ENCODE results near the gene ZNF211. TPM values are rescaled to one million over a fixed set of nuclear protein-coding genes. Genes with fewer than 3 reads are reported as not detected.

The ZNF211 gene
- total and polyA plus RNA-seq, 10 of the 15 experiments (the other 5 are each of a cell fraction or from before 2014, with no cell fraction given): 2.1 to 20.6 (median 9.3) TPM

DNA sequence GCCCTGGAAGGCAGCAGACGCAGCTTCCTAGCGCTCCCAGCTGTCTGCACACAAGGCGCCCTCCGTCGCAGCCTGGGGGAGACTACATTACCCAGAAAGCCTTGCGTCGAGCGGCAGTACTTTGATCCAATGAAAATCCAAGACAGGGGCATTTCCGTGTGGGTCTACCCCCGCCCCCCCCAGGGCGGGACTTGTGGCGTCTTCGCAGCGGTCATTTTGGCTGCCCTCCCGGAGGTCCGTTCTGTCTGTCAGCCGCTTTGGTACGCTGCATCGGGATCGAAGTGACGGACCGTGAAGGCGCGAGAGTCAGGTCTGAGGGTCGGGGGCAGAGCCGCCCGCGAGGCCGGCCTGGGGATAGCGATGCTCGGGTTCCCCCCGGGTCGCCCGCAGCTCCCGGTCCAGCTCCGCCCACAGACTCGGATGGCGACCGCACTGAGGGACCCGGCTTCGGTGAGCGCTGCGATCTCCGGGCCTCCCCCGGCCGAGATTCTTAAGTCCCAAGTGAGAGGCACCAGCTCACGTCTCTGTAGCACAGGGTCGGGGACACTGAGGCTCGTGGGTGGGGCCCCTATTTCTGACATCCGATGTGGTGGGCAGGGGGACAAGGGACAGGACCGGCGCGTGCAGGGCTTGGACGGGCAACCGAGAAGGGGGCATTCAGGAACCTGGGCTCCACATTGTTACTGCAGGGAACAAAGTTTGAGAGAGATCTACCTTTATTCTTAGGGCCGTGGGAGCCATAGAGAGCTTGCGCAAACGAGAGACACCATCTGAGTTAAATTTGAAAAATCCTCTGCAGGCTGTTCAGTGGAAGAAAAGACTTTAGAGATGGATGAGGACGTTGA lies at the start of gene ZNF211 (continued):
- no peak for TF ChIP-seq TBL1XR1 (IDR thresholded peaks at IDR 0.05; ENCODE audit: low read depth, low read length)
- TF ChIP-seq HDAC6 (IDR thresholded peaks at IDR 0.05; ENCODE audit: unreplicated experiment): no peak
- TF ChIP-seq TCF7 (IDR thresholded peaks at IDR 0.05; ENCODE audit: borderline replicate concordance): no peak
- TF ChIP-seq RBBP5 (conservative IDR thresholded peaks at IDR 0.05): 0 out of 2 replicates have a peak, but pooled peaks have one; percentile 48
- TF ChIP-seq, protein P1, sequence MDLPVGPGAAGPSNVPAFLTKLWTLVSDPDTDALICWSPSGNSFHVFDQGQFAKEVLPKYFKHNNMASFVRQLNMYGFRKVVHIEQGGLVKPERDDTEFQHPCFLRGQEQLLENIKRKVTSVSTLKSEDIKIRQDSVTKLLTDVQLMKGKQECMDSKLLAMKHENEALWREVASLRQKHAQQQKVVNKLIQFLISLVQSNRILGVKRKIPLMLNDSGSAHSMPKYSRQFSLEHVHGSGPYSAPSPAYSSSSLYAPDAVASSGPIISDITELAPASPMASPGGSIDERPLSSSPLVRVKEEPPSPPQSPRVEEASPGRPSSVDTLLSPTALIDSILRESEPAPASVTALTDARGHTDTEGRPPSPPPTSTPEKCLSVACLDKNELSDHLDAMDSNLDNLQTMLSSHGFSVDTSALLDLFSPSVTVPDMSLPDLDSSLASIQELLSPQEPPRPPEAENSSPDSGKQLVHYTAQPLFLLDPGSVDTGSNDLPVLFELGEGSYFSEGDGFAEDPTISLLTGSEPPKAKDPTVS (IDR thresholded peaks at IDR 0.05; ENCODE audit: low read depth, low read length): no peak
- TF ChIP-seq, protein P2, sequence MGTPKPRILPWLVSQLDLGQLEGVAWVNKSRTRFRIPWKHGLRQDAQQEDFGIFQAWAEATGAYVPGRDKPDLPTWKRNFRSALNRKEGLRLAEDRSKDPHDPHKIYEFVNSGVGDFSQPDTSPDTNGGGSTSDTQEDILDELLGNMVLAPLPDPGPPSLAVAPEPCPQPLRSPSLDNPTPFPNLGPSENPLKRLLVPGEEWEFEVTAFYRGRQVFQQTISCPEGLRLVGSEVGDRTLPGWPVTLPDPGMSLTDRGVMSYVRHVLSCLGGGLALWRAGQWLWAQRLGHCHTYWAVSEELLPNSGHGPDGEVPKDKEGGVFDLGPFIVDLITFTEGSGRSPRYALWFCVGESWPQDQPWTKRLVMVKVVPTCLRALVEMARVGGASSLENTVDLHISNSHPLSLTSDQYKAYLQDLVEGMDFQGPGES (IDR thresholded peaks at IDR 0.05): peak; percentile 70; the same call in 1 of the 2 replicates
- TF ChIP-seq BMI1 (IDR thresholded peaks at IDR 0.05; ENCODE audit: borderline replicate concordance): no peak
- TF ChIP-seq SUPT20H (IDR thresholded peaks at IDR 0.05; ENCODE audit: borderline replicate concordance, control insufficient read depth, low read depth, low read length): no peak
- TF ChIP-seq, protein P3, sequence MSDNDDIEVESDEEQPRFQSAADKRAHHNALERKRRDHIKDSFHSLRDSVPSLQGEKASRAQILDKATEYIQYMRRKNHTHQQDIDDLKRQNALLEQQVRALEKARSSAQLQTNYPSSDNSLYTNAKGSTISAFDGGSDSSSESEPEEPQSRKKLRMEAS (IDR thresholded peaks at IDR 0.05; ENCODE audit: low read depth, low read length): no peak
- TF ChIP-seq ZBED1 (IDR thresholded peaks at IDR 0.05; ENCODE audit: borderline replicate concordance): no peak
- peak; percentile 28; the same call in 1 of the 2 replicates for TF ChIP-seq SIN3A (IDR thresholded peaks at IDR 0.05; ENCODE audit: low read depth, low read length)
- TF ChIP-seq, protein P4, sequence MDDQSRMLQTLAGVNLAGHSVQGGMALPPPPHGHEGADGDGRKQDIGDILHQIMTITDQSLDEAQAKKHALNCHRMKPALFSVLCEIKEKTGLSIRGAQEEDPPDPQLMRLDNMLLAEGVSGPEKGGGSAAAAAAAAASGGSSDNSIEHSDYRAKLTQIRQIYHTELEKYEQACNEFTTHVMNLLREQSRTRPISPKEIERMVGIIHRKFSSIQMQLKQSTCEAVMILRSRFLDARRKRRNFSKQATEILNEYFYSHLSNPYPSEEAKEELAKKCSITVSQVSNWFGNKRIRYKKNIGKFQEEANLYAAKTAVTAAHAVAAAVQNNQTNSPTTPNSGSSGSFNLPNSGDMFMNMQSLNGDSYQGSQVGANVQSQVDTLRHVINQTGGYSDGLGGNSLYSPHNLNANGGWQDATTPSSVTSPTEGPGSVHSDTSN (IDR thresholded peaks at IDR 0.05; ENCODE audit: insufficient replicate concordance, low read depth, low read length): peak; percentile 98
- TF ChIP-seq CREM (IDR thresholded peaks at IDR 0.05; ENCODE audit: low read depth): peak; percentile 87; the same call in 1 of the 2 replicates
- TF ChIP-seq ZNF217 (IDR thresholded peaks at IDR 0.05): no peak
- TF ChIP-seq YBX1 (IDR thresholded peaks at IDR 0.05): no peak
- TF ChIP-seq SMARCA5 (IDR thresholded peaks at IDR 0.05): no peak
- TF ChIP-seq, protein P5, sequence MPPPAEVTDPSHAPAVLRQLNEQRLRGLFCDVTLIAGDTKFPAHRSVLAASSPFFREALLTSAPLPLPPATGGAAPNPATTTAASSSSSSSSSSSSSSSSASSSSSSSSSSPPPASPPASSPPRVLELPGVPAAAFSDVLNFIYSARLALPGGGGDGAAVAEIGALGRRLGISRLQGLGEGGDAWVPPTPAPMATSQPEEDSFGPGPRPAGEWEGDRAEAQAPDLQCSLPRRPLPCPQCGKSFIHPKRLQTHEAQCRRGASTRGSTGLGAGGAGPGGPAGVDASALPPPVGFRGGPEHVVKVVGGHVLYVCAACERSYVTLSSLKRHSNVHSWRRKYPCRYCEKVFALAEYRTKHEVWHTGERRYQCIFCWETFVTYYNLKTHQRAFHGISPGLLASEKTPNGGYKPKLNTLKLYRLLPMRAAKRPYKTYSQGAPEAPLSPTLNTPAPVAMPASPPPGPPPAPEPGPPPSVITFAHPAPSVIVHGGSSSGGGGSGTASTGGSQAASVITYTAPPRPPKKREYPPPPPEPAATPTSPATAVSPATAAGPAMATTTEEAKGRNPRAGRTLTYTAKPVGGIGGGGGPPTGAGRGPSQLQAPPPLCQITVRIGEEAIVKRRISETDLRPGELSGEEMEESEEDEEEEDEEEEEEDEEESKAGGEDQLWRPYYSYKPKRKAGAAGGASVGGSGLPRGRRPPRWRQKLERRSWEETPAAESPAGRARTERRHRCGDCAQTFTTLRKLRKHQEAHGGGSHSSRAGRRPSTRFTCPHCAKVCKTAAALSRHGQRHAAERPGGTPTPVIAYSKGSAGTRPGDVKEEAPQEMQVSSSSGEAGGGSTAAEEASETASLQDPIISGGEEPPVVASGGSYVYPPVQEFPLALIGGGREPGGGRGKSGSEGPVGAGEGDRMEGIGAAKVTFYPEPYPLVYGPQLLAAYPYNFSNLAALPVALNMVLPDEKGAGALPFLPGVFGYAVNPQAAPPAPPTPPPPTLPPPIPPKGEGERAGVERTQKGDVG (CRISPR knock-in tag; IDR thresholded peaks at IDR 0.05): no peak
- TF ChIP-seq NRF1 (conservative IDR thresholded peaks at IDR 0.05; ENCODE audit: low read depth, low read length): no peak
- TF ChIP-seq, protein P6, sequence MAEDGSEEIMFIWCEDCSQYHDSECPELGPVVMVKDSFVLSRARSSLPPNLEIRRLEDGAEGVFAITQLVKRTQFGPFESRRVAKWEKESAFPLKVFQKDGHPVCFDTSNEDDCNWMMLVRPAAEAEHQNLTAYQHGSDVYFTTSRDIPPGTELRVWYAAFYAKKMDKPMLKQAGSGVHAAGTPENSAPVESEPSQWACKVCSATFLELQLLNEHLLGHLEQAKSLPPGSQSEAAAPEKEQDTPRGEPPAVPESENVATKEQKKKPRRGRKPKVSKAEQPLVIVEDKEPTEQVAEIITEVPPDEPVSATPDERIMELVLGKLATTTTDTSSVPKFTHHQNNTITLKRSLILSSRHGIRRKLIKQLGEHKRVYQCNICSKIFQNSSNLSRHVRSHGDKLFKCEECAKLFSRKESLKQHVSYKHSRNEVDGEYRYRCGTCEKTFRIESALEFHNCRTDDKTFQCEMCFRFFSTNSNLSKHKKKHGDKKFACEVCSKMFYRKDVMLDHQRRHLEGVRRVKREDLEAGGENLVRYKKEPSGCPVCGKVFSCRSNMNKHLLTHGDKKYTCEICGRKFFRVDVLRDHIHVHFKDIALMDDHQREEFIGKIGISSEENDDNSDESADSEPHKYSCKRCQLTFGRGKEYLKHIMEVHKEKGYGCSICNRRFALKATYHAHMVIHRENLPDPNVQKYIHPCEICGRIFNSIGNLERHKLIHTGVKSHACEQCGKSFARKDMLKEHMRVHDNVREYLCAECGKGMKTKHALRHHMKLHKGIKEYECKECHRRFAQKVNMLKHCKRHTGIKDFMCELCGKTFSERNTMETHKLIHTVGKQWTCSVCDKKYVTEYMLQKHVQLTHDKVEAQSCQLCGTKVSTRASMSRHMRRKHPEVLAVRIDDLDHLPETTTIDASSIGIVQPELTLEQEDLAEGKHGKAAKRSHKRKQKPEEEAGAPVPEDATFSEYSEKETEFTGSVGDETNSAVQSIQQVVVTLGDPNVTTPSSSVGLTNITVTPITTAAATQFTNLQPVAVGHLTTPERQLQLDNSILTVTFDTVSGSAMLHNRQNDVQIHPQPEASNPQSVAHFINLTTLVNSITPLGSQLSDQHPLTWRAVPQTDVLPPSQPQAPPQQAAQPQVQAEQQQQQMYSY (CRISPR knock-in tag; IDR thresholded peaks at IDR 0.05): no peak
